Measurements from ENCODE around the gene TPCN2.
"Not testable (repeated sequence)": the region's sequence is repeated elsewhere in the genome, so short reads cannot be mapped to it uniquely, and the experiment has no call there.

Gene TPCN2

DNA sequence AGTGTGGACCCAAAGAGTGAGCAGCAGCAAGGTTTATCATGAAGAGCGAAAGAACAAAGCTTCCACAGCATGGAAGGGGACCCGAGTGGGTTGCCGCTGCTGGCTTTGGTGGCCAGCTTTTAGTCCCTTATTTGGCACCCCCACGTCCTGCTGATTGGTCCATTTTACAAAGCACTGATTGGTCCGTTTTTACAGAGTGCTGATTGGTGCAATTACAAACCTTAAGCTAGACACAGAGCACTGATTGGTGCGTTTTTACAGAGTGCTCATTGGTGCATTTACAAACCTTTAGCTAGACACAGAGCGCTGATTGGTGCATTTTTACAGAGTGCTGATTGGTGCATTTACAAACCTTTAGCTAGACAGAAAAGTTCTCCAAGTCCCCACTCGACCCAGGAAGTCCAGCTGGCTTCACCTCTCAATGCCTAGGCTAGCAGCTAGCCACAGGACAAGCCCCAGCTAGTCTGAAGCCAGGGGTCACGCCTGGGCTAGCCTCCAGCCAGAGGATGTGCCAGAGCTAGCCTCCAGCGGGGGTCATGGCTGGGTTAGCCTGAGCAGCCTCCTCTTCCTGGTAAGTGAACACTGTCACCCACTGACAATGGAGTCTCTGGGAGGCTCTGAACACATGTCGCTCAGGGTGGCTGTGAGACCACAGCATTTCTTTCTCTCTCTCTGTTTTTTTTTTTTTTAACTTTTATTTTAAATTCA lies 100.8 kb downstream of the TPCN2 start:
- DNase-seq (ENCODE audit: low read depth in 2 of 2): not testable (repeated sequence)

DNA sequence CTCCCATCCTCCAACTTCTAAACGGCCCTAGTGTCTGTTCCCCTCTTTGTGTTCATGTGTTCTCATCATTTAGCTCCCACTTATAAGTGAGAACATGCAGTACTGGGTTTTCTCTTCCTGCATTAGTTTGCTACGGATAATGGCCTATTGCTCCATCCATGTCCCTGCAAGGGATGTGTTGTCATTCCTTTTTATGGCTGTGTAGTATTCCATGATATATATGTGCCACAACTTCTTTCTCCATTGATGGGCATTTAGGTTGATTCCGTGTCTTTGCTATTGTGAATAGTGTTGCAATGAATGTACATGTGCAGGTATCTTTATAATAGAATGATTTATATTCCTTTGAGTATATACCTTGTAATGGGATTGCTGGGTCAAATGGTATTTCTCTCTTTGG lies 101.4 kb downstream of the TPCN2 start:
- DNase-seq (ENCODE audit: low read depth in 2 of 2): no peak

DNA sequence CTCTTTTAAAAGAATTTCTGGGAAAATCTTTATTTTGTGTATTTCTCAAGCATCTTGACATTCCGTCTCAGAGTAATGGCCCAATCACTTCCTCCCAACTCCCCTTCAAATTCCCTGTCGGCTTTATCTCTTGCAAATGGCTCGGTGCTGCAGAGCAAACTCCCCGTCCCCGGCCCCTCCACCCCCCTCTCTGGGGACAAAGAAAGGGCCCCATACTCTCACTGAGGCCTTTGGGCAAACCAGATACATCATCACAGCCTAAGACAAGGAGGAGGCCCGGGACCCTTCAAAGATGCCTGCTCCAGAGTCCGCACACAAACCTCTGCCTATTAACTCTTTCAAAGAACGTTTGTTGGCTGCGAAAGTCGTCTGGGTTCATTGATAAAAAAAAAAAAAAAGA lies 103.1 kb downstream of the TPCN2 start:
- DNase-seq (ENCODE audit: low read depth in 2 of 2): no peak

DNA sequence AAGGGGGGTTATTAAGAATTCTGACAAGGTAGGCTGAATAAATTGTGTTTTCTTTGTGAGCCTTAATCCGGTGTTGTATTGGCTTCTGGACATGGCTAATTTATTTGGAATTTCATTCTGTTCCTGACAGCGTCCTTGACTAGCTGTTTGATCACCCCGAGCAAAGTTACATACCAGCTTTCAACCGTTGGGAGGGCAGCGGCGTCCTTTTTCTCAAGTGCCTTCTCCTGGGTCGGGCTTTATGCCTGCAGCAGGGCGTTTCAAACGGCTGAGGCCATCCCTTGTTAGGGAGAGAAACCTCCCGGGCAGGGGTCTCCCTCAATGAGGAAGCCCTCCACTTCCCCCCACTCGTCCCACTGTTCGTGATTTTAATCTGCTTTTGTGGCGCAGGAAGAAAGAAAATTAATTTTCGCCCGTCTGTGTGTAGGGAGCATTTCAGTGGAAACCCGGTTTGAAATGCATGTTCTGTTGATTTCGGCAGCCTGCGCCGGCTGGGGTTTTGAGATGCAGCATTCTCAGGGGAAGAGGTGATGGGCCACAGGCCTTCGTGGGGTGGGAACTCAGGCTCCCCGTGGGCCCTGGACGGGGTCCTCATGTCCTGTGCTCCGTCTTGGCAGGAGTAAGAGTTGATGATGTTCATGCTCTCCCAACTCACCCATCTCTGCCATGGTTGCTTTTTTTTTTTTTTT lies 104.1 kb downstream of the TPCN2 start:
- no peak for DNase-seq (ENCODE audit: low read depth in 2 of 2)

DNA sequence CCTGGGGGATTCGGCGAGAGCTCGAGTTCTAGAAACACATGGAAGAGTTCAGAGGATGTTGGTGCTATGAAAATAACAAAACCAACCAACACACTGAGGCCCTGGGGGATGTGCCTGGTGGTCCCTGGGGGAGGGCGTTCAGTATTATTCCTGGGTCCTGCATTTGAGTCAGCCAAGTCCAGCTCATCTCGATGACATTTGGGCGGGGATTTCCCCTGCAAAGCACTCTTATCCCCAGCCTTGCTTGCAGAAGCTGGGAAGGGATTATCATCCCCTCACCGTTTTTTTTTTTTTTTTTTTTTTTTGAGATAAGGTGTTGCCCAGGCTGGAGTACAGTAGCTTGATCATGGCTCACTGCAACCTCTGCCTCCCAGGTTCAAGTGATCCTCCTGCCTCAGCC lies 104.9 kb downstream of the TPCN2 start:
- no peak for DNase-seq (ENCODE audit: low read depth in 2 of 2)

DNA sequence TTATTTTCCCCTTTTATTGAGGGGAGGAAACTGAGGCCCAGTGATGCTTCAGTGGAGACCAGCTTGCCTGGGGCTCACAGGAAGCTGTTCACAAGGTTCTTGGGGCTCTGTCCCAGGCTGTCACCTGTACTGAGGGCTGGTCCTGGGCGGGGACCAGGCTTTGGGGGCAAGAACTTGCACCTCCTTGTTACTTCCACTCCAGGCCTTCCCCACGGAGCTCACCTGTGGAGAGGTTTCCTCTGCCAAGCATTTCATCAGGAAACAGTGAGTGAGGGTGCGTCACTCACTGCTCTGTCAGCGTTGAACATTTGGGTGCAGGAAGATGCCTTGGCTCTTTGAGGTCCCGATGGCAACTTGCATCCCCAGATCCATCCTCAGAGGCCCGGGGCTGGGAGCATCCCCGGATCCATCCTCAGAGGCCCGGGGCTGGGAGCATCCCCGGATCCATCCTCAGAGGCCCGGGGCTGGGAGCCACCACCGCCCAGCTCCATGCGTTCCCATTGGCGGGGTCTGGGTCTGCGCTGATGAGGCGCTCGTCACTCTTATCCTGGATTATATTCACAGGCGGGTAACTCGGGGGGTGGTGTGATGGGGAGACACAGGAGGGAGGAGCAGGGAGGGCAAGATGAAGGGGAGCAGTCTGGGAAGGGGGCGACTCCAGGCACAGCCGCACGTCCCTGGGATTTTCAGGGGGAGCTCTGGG lies 105.6 kb downstream of the TPCN2 start:
- no peak for DNase-seq (ENCODE audit: low read depth in 2 of 2)

DNA sequence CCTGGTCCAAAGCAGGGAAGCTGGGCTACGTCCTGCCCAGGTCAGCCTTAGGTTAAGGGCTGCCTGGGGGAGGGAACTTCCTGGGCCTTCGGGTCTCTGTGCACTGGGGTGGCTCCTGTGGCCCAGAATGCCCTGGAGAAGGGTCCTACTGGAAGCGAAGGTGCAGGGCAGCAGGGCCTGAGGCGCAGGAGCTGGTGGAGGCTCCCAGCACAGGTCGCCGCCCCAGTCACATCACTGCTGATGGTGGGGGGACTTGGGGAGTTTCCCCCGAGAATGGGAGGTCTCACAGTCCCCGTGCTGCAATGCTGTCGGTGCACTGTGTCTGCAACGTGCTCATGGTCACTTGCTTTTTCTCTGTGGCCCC lies 106.2 kb downstream of the TPCN2 start:
- DNase-seq (ENCODE audit: low read depth in 2 of 2): no peak

- DNase-seq (ENCODE audit: low read depth in 2 of 2): no peak
These were observed 106.8 kb downstream of the TPCN2 start, which contains the start of gene SMIM38 for GRCh38 chr11:69155302-69156234. TSS of gene SMIM38 (plus strand) at chr11:69155935. CDS start at chr11:69157847, 1,912 bp downstream.

GRCh38 chr11:69156235-69156639 lies 107.5 kb downstream of the TPCN2 start:
- no peak for DNase-seq (ENCODE audit: low read depth in 2 of 2)

- no peak for DNase-seq (ENCODE audit: low read depth in 2 of 2)
These were observed 108.0 kb downstream of the TPCN2 start for GRCh38 chr11:69156673-69157155.

DNA sequence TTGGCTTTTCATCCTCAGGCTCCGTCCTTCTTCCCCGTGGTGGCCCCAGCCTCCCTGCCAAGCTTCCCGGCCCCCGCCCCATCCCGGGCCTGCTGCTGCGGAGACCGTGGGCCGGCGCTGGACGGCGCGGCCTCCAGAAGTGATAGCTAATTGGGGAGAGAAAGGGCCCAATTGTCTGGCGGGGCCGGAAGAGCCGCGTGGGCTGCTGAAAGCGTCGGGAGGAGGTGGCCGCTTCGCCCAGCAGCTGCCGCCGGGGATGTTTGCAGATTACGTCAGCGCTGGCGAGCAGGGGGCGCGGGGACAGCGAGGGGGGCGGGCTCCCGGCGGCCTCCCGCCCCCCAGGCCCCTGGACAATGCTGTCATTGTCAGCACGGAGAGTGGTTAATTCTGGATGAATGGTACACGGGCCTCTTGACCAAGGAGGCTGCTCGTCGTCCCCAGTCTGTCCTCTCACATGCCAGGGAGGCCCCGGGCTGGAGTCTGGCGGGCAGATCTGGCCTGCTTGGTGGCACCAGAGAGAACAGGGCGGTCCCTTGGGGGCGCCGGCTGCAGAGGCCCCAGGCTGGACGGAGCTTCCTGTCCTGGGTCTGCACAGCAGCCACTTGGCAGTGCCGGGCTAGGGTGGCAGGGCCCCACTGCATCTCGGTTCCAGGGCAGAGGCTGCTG lies 108.6 kb downstream of the TPCN2 start:
- no peak for DNase-seq (ENCODE audit: low read depth in 2 of 2)

DNA sequence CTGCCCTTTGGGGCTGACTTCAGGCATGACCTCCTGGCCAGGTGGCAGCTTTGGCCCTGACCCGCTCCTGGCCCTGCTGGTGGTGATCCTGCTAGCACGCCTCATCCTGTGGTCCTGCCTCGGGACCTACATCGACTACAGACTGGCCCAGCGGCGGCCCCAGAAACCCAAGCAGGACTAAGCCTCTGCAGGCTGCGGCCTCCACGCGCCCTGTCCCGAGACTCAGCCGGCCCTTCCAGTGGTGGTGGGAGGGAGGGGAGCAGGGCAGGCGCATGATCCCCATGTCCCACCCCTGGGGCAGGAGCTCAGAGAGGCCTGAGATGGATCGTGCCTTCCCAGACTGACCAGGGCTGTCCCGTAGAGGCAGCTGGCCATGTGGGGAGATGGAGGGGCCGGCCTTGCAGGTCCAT lies 109.1 kb downstream of the TPCN2 start:
- no peak for DNase-seq (ENCODE audit: low read depth in 2 of 2)

- DNase-seq (ENCODE audit: low read depth in 2 of 2): no peak
These were observed 109.8 kb downstream of the TPCN2 start for GRCh38 chr11:69158301-69159149.

DNA sequence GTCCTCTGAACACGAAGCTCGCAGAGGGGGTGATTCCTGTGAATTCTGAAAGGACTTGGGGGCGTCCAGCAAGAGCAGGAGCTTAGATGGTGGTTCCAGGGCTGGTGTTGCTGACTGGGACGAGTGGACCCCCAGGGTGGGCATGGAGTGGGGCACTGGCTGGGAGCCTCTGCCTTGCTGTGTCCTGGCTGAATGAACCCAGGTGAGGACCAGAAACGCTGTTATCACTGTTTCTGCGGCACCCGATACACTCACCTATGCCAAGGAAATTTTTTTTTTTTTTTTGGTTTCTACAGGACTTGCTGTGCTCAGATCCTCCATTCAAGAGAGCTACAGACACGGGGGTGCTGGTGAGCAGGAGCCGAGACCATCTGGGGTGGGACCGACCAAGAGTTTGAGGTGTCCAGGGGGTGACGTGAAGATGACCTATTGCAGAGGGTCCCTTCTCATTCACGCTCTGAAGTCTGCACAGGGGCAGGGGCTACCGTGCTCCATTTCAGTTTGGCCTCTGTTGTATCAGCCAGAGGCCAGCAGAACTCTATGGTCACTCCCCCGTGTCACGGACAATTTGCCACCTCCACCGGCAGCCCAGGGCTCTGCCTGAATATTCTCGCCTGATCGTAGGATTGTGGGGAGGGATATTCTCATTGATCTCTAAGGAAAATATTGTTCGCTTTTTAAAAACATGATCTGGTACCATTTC lies 110.6 kb downstream of the TPCN2 start:
- DNase-seq (ENCODE audit: low read depth in 2 of 2): no peak

DNA sequence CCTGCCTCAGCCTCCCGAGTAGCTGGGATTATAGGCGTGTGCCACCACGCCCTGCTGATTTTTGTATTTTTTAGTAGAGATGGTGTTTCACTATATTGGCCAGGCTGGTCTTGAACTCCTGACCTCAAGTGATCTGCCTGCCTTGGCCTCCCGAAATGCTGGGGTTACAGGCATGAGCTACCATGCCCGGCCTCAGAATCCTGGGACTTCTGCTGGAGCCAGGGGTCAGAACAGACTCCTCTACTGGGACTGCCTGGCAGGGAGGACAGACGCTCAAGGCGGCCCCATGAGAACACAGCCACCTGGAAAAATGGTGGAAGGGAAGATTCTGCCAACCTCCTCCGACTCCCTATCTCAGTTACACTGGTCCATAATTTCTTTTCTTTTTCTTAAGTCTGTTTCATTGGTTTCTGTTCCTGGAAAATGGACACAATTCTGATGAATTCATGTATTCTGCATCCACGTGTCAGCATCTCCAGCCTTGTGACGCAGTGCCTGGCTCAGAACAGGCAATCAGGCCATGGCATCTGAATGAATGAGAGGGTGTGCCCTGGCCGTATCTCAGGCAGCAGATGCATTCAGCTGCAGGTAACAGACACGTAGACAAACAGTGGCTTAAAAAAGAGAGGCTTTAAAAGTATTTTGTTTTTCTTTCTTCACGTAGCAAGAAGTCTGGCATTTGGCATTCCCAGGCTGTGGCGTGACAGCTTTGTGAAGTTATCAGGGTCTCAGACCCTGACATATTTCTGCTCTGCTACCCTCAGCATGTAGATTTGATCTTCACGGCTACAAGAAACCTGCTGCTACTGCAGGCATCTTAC lies 111.8 kb downstream of the TPCN2 start:
- DNase-seq (ENCODE audit: low read depth in 2 of 2): no peak

DNA sequence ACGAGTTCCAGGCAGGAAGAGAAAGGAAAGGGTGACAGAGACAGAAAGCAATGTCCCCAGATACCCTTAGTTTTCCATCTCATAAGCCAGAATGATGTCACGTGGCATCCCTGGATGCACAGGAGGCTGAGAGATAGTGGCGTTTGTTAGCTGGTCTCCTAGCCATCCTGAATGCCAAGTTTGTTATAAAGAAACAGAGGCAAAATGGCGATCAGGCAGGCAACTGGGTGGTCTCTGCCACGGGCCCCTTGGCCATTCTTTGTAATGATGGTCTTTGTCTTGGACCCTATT lies 112.3 kb downstream of the TPCN2 start:
- DNase-seq (ENCODE audit: low read depth in 2 of 2): no peak

DNA sequence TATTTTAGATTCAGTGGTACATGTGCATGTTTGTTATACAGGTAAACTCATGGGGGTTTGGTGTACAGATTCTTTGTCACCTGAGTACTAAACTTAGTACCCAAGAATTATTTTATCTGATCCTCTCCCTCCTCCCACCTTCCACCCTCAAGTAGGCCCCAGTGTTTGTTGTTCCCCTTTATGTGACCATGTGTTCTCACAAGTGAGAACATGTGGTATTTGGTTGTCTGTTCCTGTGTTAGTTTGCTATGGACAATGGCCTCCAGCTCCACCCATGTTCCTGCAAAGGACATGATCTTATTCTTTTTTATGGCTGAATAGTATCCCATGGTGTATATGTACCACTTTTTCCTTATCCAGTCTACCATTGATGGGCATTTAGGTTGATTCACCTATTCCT lies 113.8 kb downstream of the TPCN2 start:
- DNase-seq (ENCODE audit: low read depth in 2 of 2): no peak

- no peak for DNase-seq (ENCODE audit: low read depth in 2 of 2)
These were observed 115.1 kb downstream of the TPCN2 start for GRCh38 chr11:69163842-69164241.

- DNase-seq (ENCODE audit: low read depth in 2 of 2): no peak
These were observed 116.1 kb downstream of the TPCN2 start for GRCh38 chr11:69164824-69165223.
